Iris pigment epithelial cell (primary cell): ENCODE measurements around the gene LRIT1.

Source experiments
- DNase-seq: peaks from one replicate; pipeline ENCODE4 v3.0.0-alpha.2; 2011; ENCODE audit warnings: low read depth

Gene LRIT1

DNA sequence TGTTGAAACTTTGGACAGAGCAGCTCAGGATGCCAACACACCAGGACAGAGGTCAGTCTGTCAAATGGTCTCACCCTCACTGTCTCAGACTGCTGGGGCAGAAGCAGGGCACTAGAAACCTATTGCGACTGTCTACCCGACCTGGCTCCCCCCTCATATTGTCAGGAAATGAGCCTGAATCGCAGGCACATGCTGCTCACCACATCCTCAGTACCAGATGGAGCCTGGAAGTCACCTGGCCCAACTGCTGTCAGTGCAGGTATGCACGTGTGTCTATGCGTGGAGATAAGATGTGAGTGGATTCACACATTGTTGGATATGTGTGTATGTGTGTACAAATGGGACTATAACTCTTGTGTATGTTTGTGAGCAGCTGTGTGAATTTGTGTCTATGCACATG lies 50.2 kb downstream of the LRIT1 start:
- no peak for DNase-seq

DNA sequence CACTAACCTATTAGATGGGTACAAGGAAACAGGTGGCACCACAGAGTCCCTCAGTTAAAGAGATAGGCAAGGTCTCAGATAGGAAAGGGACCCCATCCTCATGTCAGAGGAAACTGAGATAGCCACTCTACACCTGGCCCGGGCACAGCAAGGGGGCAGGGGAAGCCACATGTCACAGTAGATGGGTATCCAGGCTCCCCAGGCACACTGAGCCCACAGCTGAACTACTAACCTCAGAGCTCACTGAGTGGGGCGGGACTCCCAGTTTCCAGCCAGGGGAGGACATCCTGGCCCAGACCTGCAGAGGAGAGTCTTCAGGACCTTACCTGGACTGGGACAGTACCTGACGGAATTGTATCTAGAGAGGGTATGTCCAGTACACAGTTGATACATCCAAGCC lies 50.7 kb downstream of the LRIT1 start:
- no peak for DNase-seq

DNA sequence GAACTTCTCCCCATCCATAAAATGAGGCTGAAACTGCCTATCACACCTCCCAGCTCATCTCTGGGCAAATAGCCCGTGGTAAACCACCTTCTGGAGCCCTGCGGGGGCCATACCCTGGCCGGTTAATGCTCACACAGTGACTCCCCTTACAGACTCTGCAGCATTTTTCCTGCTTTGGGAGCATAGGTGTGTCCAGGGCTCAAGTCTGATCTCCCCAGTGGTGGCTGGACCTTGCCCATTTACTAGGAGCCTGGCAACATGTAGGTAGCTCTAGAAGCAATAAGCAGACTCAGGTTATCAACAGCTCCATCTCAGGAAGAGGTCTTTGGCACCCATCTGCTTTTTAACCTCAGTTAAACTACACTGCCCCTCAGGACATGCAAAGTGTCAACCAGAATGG lies 52.5 kb downstream of the LRIT1 start:
- DNase-seq = no peak

GRCh38 chr10:84185526-84186175 lies 55.7 kb downstream of the LRIT1 start:
- DNase-seq = no peak

- DNase-seq = no peak
These were observed 56.8 kb downstream of the LRIT1 start for GRCh38 chr10:84184517-84184916.

- no peak for DNase-seq
These were observed 59.7 kb downstream of the LRIT1 start for GRCh38 chr10:84181631-84182030.
